Right atrium auricular region (tissue), 2 donors: ENCODE measurements around the gene BBOX1. TPM values are rescaled to one million over a fixed set of nuclear protein-coding genes. Genes with fewer than 3 reads are reported as not detected.
"Not testable (repeated sequence)": the region's sequence is repeated elsewhere in the genome, so short reads cannot be mapped to it uniquely, and the experiment has no call there.

ENCODE experiments used
- DNase-seq: peaks from one replicate; pipeline ENCODE4 v3.0.0-alpha.2; 2019; ENCODE audit warnings: low spot score
- H3K27ac ChIP-seq, 2 donors: fragments of 200-600 bp; sonication (generic); 1 replicate in 1 of 2; 2 replicates in 1 of 2; pipeline ENCODE4 v1.5.1; 2016 to 2019
- H3K27me3 ChIP-seq, 2 donors: fragments of 200-600 bp; sonication (generic); one replicate each; pipeline versions ENCODE4 v1.5.1 to v1.6.0; 2017 to 2019
- H3K36me3 ChIP-seq: fragments of 200-600 bp; sonication (generic); one replicate; pipeline ENCODE4 v1.5.1; 2016
- H3K4me1 ChIP-seq, 2 donors: fragments of 200-600 bp; sonication (generic); one replicate each; pipeline versions ENCODE4 v1.5.1 to v1.6.0; 2017 to 2019
- H3K4me3 ChIP-seq, 2 donors: fragments of 200-600 bp; sonication (generic); 1 replicate in 1 of 2; 2 replicates in 1 of 2; pipeline ENCODE4 v1.5.1; 2017 to 2019; ENCODE audit warnings: mild to moderate bottlenecking in 1 of 2, moderate library complexity in 1 of 2
- H3K9me3 ChIP-seq, 2 donors: fragments of 200-600 bp; sonication (generic); one replicate each; pipeline ENCODE4 v1.5.1; 2019
- total RNA-seq, 2 donors: library from RNA; depleted of rRNA; stranded (reverse); fragments of >200 nt; gene quantifications; one replicate each; pipeline ENCODE4 v1.1.0, GENCODE V29; 2016
- TF ChIP-seq, protein P1 (sequence below), 2 donors: fragments of 200-600 bp; sonication (generic); IDR thresholded peaks; one replicate each; pipeline ENCODE4 v1.5.1; 2019; ENCODE audit warnings: antibody characterized with exemption in 2 of 2

Gene BBOX1
- total RNA-seq, 2 donors from 2014 or later = not detected

GRCh38 chr11:26997378-26997777 is 43.2 kb upstream of the BBOX1 start:
- no peaks in the 10 kb centered on the region for H3K36me3 ChIP-seq
- no peaks in the 10 kb centered on the region for H3K4me1 ChIP-seq
- no peaks in the 10 kb centered on the region for H3K9me3 ChIP-seq
- H3K27me3 ChIP-seq = no peaks in the 10 kb centered on the region
- peak overlapping the region; percentile 31 to 83 for H3K27ac ChIP-seq
- DNase-seq = no peak
- TF ChIP-seq, protein P1, sequence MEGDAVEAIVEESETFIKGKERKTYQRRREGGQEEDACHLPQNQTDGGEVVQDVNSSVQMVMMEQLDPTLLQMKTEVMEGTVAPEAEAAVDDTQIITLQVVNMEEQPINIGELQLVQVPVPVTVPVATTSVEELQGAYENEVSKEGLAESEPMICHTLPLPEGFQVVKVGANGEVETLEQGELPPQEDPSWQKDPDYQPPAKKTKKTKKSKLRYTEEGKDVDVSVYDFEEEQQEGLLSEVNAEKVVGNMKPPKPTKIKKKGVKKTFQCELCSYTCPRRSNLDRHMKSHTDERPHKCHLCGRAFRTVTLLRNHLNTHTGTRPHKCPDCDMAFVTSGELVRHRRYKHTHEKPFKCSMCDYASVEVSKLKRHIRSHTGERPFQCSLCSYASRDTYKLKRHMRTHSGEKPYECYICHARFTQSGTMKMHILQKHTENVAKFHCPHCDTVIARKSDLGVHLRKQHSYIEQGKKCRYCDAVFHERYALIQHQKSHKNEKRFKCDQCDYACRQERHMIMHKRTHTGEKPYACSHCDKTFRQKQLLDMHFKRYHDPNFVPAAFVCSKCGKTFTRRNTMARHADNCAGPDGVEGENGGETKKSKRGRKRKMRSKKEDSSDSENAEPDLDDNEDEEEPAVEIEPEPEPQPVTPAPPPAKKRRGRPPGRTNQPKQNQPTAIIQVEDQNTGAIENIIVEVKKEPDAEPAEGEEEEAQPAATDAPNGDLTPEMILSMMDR (IDR thresholded peaks at IDR 0.05) = no peak
- peak overlapping the region; percentile 50 to 58 for H3K4me3 ChIP-seq

GRCh38 chr11:27001136-27001730 is 39.4 kb upstream of the BBOX1 start:
- not testable (repeated sequence) for H3K36me3 ChIP-seq, H3K4me3 ChIP-seq, H3K9me3 ChIP-seq, H3K4me1 ChIP-seq, DNase-seq, H3K27me3 ChIP-seq
- peak overlapping the region in 1 of 2 donors; percentile 42 for H3K27ac ChIP-seq

- no peak overlapping the region for H3K4me3 ChIP-seq
- no peaks in the 10 kb centered on the region for H3K4me1 ChIP-seq
- no peaks in the 10 kb centered on the region for H3K36me3 ChIP-seq
These were observed 38.2 kb upstream of the BBOX1 start for GRCh38 chr11:27002431-27002830.

DNA sequence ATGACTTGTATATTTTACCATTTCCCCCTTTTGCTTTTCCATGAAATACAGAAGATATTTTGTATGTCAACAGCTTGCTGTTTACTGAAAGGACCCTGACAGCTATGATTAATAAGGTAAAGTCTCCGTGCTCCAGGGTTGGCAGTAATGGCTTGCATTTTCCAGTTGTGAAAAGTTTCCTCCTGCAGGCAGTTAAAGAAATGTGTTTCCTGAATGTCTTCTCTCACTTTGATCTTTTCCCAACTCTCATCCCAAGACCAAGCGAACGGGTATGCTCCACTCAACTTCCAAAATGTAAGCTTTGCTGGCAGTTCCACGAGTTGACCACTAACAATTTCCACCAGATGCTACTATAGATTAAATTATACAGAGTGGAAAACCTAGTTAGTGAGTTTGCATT is 37.8 kb upstream of the BBOX1 start:
- no peak overlapping the region for H3K27ac ChIP-seq
- TF ChIP-seq, protein P1 (IDR thresholded peaks at IDR 0.05) = no peak
- no peak overlapping the region for H3K4me3 ChIP-seq
- no peak for DNase-seq
- no peaks in the 10 kb centered on the region for H3K9me3 ChIP-seq
- H3K36me3 ChIP-seq = no peaks in the 10 kb centered on the region
- no peaks in the 10 kb centered on the region for H3K27me3 ChIP-seq
- no peaks in the 10 kb centered on the region for H3K4me1 ChIP-seq

More at GRCh38 chr11:27002431-27002830, 38.2 kb upstream of the BBOX1 start:
- Histone ChIP-seq H3K27ac (no peak overlapping the region), H3K9me3 (no peaks in the 10 kb centered on the region), H3K27me3 (no peaks in the 10 kb centered on the region)
- TF ChIP-seq, protein P1 (IDR thresholded peaks at IDR 0.05) = no peak
- no peak for DNase-seq

GRCh38 chr11:27004103-27004502 is 36.5 kb upstream of the BBOX1 start:
- Histone ChIP-seq H3K36me3 (no peaks in the 10 kb centered on the region), H3K27me3 (no peaks in the 10 kb centered on the region), H3K4me1 (no peaks in the 10 kb centered on the region), H3K27ac (no peak overlapping the region), H3K4me3 (no peak overlapping the region), H3K9me3 (no peaks in the 10 kb centered on the region)
- DNase-seq = no peak
- TF ChIP-seq, protein P1 (IDR thresholded peaks at IDR 0.05) = no peak

- Histone ChIP-seq H3K4me3 (no peak overlapping the region), H3K4me1 (peaks cover 0 to 17% of the 10 kb centered on the region in 2 donors), H3K36me3 (no peaks in the 10 kb centered on the region), H3K27ac (no peak overlapping the region), H3K27me3 (no peaks in the 10 kb centered on the region), H3K9me3 (no peaks in the 10 kb centered on the region)
- DNase-seq = no peak
- TF ChIP-seq, protein P1 (IDR thresholded peaks at IDR 0.05) = no peak
These were observed 31.6 kb upstream of the BBOX1 start for GRCh38 chr11:27008811-27009535.
